Type B pancreatic cell (in vitro differentiated cells): ENCODE results near the gene RPH3AL. TPM values are rescaled to one million over a fixed set of nuclear protein-coding genes. Genes with fewer than 3 reads are reported as not detected.
"Not testable (repeated sequence)": the region's sequence is repeated elsewhere in the genome, so short reads cannot be mapped to it uniquely, and the experiment has no call there.

Experiments
- DNase-seq: peaks from one replicate; pipeline ENCODE4 v3.0.0; 2021; ENCODE audit warnings: mixed read lengths; ENCODE audit not compliant: unreplicated experiment; ENCODE audit errors: extremely low spot score
- H3K27ac Mint-ChIP-seq: 2 replicates; pipeline ENCODE4 v1.8.0; 2021; ENCODE audit warnings: mild to moderate bottlenecking, mixed read lengths
- H3K27me3 Mint-ChIP-seq: 2 replicates; pipeline ENCODE4 v1.8.0; 2021; ENCODE audit warnings: mixed read lengths
- H3K36me3 Mint-ChIP-seq: 2 replicates; pipeline ENCODE4 v1.8.0; 2021; ENCODE audit warnings: mixed read lengths
- H3K4me1 Mint-ChIP-seq: one replicate; pipeline ENCODE4 v1.8.0; 2021; ENCODE audit warnings: mixed read lengths; ENCODE audit not compliant: unreplicated experiment
- H3K4me3 Mint-ChIP-seq: 2 replicates; pipeline ENCODE4 v1.8.0; 2021; ENCODE audit warnings: mild to moderate bottlenecking, mixed read lengths
- H3K9me3 Mint-ChIP-seq: 2 replicates; pipeline ENCODE4 v1.8.0; 2021; ENCODE audit warnings: mixed read lengths
- CTCF ChIP-seq: fragments of 200-600 bp; sonication (generic); conservative IDR thresholded peaks from 2 replicates; pipeline ENCODE4 v1.5.0; 2021; ENCODE audit warnings: antibody characterized with exemption, mild to moderate bottlenecking
- total RNA-seq: library from RNA; stranded (reverse); gene quantifications from 2 replicates; pipeline ENCODE4 v1.2.1, GENCODE V29; 2021; ENCODE audit warnings: low replicate concordance

Gene RPH3AL
- total RNA-seq, 1 donor from 2014 or later = 13.5 TPM

GRCh38 chr17:279331-279730 lies 73.3 kb downstream of the RPH3AL start:
- Mint-ChIP-seq H3K4me1 (peaks cover 19% of the 10 kb centered on the region), H3K4me3 (no peak overlapping the region), H3K9me3 (no peaks in the 10 kb centered on the region), H3K36me3 (peaks cover 10% of the 10 kb centered on the region), H3K27ac (no peak overlapping the region), H3K27me3 (no peaks in the 10 kb centered on the region)
- DNase-seq = no peak
- TF ChIP-seq CTCF = no peak

GRCh38 chr17:278676-279059 lies 73.9 kb downstream of the RPH3AL start:
- Mint-ChIP-seq H3K36me3 (peaks cover 10% of the 10 kb centered on the region), H3K9me3 (no peaks in the 10 kb centered on the region), H3K4me1 (peaks cover 19% of the 10 kb centered on the region), H3K4me3 (no peak overlapping the region), H3K27me3 (no peaks in the 10 kb centered on the region), H3K27ac (no peak overlapping the region)
- no peak for TF ChIP-seq CTCF
- DNase-seq = peak; percentile 31

GRCh38 chr17:278055-278675 lies 74.4 kb downstream of the RPH3AL start:
- H3K4me3 Mint-ChIP-seq = no peak overlapping the region
- DNase-seq = no peak
- no peaks in the 10 kb centered on the region for H3K9me3 Mint-ChIP-seq
- H3K27ac Mint-ChIP-seq = no peak overlapping the region
- peaks cover 10% of the 10 kb centered on the region for H3K36me3 Mint-ChIP-seq
- H3K4me1 Mint-ChIP-seq = peaks cover 19% of the 10 kb centered on the region
- no peak for TF ChIP-seq CTCF
- H3K27me3 Mint-ChIP-seq = no peaks in the 10 kb centered on the region

GRCh38 chr17:274902-275301 lies 77.7 kb downstream of the RPH3AL start:
- Mint-ChIP-seq H3K9me3 (no peaks in the 10 kb centered on the region), H3K27me3 (no peaks in the 10 kb centered on the region), H3K4me1 (peaks cover 5% of the 10 kb centered on the region), H3K36me3 (peaks cover 7% of the 10 kb centered on the region), H3K4me3 (no peak overlapping the region), H3K27ac (no peak overlapping the region)
- no peak for TF ChIP-seq CTCF
- DNase-seq = no peak

GRCh38 chr17:273981-274832 lies 78.4 kb downstream of the RPH3AL start:
- TF ChIP-seq CTCF = no peak
- peak; percentile 68 for DNase-seq
- no peaks in the 10 kb centered on the region for H3K9me3 Mint-ChIP-seq
- H3K27me3 Mint-ChIP-seq = no peaks in the 10 kb centered on the region
- no peak overlapping the region for H3K27ac Mint-ChIP-seq
- H3K4me1 Mint-ChIP-seq = no peaks in the 10 kb centered on the region
- no peak overlapping the region for H3K4me3 Mint-ChIP-seq
- H3K36me3 Mint-ChIP-seq = peaks cover 7% of the 10 kb centered on the region

- H3K27ac Mint-ChIP-seq, H3K27me3 Mint-ChIP-seq, H3K4me1 Mint-ChIP-seq: not testable (repeated sequence)
These were observed 79.8 kb downstream of the RPH3AL start for GRCh38 chr17:272856-273255.

GRCh38 chr17:271928-272623 lies 80.5 kb downstream of the RPH3AL start:
- H3K27ac Mint-ChIP-seq, H3K27me3 Mint-ChIP-seq, DNase-seq, H3K9me3 Mint-ChIP-seq, H3K4me3 Mint-ChIP-seq, H3K36me3 Mint-ChIP-seq: not testable (repeated sequence)
- peaks cover 12% of the 10 kb centered on the region for H3K4me1 Mint-ChIP-seq

More at GRCh38 chr17:272856-273255, 79.8 kb downstream of the RPH3AL start:
- H3K36me3 Mint-ChIP-seq, H3K4me3 Mint-ChIP-seq, H3K9me3 Mint-ChIP-seq: not testable (repeated sequence)
- peak; percentile 88 for DNase-seq
